ENCODE results near the gene THAP9.
"Not testable (repeated sequence)": the region's sequence is repeated elsewhere in the genome, so short reads cannot be mapped to it uniquely, and the experiment has no call there.

The THAP9 gene

DNA sequence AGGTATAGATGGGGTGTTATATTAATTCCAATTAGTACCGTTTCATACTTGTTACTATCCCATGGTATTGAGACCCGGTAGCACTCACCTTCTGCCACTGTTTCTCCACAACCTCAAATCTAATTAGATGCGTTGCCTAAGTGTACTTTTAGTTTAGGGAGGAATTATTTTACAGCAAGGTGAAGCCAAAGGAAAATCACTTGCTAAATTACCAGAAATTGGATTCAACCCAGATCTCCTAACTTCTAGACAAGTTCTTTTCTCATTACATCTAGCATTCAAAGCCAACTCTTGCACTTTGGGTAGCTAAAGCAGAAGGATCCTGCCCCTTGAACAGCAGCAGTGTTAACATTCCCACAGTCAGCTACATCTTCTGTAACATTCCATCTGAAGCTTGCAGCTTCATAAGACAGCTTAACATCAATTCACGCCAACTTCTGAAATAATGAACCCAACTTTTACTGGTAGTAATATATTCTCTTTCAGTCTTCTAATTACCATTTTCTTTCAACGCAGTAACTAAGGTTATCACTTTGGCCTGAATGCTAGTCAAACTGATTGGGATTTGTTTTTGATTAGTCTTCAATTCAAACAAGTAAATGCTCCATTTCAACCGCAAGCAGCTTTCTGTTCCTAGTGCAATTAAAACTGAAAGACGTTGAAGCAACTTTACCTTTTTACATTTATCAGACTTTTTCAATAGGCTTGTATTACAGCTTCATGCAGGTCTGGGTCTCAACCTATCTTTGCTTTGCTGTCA, 8.6 kb upstream of the THAP9 start:
- in situ Hi-C loops (cut with MboI; ENCODE audit: low sequenced_read_pairs): no loop called here

DNA sequence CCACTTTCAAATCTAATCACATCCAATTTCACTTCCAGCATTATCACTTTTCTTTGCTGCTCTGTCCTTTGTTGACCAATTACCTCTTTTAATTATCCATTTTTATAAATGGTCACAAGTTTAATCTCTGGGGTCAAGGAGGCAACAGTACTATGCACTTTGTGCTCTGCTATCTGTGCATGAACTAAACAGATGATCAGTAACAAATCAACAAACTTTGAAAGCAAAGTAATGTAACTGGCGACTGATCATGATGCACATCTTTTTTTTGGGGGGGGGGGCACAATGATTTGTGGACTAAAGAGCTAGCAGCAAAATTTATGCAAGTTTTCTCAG, 8.1 kb upstream of the THAP9 start:
- in situ Hi-C loops (cut with MboI; ENCODE audit: low sequenced_read_pairs): no loop called here

DNA sequence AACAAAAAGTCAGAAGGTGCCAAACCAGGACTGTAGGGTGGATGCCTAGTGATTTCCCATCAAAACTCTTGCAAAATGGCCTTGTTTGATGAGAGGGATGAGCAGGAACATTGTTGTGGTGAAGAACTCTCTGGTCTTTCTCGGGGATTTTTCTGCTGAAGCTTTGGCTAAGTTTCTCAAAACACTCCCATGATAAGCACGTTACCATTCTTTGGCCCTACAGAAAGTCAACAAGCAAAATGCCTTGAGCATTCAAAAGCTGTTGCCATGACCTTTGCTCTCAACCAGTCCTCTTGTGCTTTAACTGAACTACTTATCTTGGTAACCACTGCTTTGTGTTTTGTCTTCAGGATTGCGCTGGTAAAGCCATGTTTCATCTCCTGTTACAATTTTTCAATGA, 6.6 kb upstream of the THAP9 start:
- in situ Hi-C loops (cut with MboI; ENCODE audit: low sequenced_read_pairs): no loop called here

DNA sequence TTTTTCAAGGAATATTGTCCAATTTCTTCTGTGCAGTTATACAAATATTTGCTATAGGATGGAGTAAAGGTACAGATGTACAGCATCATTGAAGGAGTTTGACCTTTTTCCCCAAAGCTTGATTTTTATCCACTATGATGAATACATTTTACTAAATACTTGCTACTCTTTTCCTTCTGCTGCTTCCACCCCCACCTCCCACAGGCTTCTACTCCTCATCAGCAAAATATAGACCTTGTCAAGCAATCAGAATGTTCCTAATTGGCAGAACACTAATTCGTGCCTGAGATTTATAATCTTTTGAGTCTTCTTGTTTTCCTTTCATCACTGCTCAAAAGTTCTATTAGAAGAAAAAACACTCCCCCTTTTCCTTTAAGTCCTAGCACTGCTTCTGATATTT, 3.8 kb upstream of the THAP9 start:
- in situ Hi-C loops (cut with MboI; ENCODE audit: low sequenced_read_pairs): no loop called here

DNA sequence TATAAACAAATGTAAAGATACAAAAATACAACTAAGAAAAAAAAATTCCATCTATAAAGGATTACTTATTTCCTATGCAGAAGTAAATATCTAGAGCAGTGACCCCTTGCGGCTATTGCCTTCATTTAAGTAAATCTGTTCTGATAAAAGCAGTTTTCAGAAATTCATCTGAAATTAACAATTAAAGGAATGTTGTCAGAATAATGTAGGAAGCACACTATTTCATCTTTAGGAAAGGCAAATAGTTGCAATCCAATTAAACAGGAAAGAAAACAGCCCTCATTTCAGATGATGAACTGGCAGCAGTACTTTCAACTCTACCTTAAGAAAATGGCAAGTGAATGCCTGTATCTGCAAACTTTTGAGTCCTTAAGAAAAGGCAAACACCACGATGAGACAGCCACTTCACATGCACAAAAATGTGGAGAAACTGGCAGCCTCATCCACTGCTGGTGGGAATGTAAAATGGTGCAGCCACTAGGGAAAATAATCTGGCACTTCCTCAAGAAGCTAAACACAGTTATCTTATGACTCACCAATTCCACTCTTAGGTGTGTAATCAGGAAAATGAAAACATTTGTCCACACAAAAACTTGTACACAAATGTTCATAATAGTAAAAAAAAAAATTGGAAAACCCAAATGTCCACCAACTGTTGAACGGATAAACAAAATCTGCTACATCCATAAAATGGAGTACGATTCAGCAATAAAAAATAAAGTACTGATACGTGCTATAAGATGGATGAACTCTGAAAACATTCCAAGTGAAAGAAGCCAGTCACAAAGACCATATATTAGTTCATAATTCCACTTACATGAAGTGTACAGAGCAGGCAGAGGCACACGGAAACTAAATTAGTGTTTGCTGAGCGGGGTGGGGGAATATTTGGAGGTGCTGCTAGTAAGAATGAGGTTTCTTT, 2.0 kb upstream of the THAP9 start:
- in situ Hi-C loops (cut with MboI; ENCODE audit: low sequenced_read_pairs): no loop called here

DNA sequence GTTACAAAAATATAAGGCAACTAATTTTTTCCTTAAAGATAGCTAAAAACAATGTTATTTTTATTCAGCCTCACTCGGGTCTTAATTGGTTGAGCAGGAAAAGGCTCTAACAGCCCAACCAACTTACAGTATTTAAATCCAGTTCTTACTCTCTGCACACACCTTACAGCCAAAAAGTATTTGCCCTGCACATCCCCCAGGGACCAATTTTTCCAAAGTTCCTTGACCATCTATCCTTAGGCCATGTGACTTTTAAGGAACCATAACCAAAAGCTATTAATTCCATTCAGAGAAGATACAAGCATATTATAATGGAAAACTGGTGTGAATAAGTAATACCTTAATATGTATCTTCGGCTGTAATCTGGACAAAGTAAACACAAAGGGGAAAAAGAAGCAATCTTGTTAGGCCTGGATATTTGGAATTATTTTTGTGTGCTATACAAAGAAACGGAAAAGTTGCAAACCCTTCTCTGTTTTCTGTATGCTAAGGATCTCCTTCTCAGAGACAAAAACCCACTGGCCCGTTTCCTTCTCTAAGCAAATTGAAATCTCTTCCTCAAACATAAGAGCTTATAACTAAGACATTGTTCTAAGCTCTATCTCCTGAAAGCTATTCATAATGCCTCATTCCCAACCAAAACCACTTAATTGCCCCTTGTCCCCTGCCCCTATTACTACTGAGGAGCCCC, 1.0 kb upstream of the THAP9 start:
- in situ Hi-C loops (cut with MboI; ENCODE audit: low sequenced_read_pairs): no loop called here

DNA sequence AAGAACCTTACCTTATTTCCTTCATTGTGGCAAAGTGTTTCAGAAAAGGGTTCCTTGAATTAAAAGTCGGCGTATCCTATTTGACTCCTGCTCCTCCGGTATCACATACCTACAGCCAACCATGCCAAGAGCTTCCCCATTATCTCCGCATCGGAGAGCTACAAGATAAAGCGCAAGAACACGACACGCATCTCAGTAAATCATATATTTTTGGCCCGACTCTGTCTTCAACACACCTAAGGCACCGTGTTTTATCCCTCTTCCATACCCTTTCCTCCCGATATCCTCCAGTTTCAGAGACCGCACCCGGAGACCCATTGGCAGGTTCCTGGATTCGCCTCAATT, 497 bp upstream of the THAP9 start:
- in situ Hi-C loops (cut with MboI; ENCODE audit: low sequenced_read_pairs): no loop called here

GRCh38 chr4:82901183-82901718, 716 bp downstream of the THAP9 start:
- in situ Hi-C loops (cut with MboI; ENCODE audit: low sequenced_read_pairs): no loop called here

- in situ Hi-C loops (cut with MboI; ENCODE audit: low sequenced_read_pairs): no loop called here
Observed at GRCh38 chr4:82903737-82904136, 3.2 kb downstream of the THAP9 start.

DNA sequence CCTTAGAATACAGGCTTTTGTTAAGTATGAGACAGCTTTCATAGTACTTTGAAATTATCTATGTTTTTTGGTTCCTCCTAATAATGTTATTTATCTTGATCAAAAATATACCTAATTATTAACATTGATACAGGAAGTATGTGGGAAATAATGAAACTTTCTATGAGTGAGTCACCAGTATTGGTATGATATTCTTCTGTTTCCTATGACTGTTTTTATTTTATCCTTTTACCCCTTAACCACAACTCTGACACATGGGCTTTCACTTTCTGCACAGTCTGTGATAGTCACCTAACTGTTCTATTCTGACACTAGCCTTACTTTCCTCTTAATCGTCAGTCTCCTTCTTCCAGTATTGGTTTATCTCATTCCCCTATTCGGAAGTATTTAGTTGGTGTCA, 4.7 kb downstream of the THAP9 start:
- in situ Hi-C loops (cut with MboI; ENCODE audit: low sequenced_read_pairs): no loop called here

GRCh38 chr4:82906469-82906868, 5.9 kb downstream of the THAP9 start:
- in situ Hi-C loops (cut with MboI; ENCODE audit: low sequenced_read_pairs): no loop called here

DNA sequence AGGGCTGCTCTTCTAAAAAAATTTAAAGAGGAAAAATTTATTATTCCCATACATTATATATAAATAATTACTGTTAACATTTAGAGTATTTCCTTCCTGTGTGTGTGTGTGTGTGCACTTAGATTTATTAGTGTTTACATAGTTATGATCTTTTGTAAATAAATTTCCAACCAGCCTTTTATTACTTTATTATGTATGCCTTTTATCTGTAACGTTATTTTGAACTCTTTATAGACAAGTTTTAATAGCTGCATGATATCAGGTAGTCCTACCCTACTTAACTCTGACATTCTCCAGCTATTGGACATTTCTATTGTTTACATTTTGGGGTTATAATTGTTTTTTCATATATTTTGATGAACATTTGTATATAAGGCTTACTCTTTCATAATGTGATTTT, 8.8 kb downstream of the THAP9 start:
- in situ Hi-C loops (cut with MboI; ENCODE audit: low sequenced_read_pairs): no loop called here

- in situ Hi-C loops (cut with MboI; ENCODE audit: low sequenced_read_pairs): no loop called here
Observed at GRCh38 chr4:82913305-82913704, 12.8 kb downstream of the THAP9 start.

GRCh38 chr4:82913968-82914367, 13.4 kb downstream of the THAP9 start:
- in situ Hi-C loops (cut with MboI; ENCODE audit: low sequenced_read_pairs): not testable (repeated sequence)

- in situ Hi-C loops (cut with MboI; ENCODE audit: low sequenced_read_pairs): no loop called here
Observed at GRCh38 chr4:82918091-82918490, 17.6 kb downstream of the THAP9 start.

DNA sequence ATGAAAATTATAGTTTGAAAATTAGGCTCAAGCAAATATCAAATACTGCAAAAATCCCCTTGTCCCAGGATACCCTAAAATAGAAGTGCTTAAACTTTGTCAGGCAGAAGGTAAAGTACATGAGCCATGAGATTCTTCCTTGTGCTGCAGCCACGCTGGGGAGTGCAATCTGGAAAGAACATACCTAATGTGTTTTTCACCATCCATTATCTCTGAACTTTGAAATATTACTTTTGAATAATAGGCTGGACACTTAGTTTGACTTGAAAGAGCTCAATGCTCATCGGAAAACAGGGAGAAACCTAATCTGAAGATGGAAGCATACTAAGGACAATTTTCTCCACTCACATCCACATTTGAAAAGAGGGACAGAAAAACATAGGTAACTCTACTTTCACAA, 18.9 kb downstream of the THAP9 start:
- in situ Hi-C loops (cut with MboI; ENCODE audit: low sequenced_read_pairs): no loop called here

DNA sequence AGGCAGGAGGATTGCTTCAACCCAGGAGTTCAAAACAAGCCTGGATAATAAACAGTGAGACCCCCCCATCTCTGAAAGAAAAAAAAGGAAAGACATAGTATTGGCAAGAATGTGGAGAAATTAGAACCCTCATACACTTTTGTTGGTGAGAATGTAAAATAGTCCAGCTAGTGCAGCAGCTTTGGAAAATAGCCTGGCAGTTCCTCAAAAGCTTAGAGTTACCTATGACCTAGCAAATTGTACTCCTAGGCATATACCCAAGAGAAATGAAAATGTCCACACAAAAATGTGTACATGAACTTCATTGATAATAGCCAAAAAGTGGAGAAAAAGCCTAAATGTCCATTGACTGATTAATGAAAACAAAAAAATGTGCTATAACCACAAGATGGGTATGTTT, 21.3 kb downstream of the THAP9 start:
- in situ Hi-C loops (cut with MboI; ENCODE audit: low sequenced_read_pairs): no loop called here

DNA sequence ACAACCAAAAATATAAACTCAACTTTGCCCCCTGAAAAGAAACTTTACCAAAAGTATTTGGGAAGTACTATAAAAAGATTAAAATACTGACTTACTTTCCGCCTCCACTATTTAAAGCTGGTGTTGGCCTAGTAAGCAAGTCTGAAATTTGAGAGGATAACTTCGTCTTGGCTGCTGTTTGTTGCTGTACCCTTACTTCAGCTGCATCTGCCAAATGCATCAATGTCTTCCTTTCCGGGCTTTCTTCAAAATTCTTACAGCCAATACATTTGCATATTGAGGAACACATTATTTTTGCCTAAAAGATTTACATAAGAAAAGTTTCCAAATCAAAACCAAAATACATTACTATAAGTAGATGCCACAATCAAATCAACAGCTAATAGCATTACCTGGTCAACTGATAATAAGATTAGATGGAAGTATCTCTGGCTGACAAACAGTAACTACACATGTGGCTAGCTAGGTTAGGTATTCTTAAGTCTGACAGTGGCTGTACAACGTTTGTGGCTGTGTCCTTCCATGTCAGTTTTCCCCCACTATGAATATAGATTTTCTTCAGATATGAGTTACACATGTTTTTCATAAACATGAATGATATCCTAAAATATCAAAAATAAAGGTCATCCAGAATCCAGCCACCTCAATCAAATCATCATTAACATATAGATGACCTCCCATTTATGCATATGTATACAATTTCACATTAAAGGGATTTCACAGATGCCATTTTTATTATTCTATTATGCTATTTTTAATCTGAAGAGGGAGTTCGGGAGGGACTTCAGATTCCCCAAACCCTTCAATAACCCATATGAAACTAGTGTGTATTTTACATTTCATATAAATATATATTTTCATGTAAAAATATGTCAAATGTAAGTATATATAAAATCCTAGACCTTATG, 30.6 kb downstream of the THAP9 start:
- in situ Hi-C loops (cut with MboI; ENCODE audit: low sequenced_read_pairs): no loop called here

DNA sequence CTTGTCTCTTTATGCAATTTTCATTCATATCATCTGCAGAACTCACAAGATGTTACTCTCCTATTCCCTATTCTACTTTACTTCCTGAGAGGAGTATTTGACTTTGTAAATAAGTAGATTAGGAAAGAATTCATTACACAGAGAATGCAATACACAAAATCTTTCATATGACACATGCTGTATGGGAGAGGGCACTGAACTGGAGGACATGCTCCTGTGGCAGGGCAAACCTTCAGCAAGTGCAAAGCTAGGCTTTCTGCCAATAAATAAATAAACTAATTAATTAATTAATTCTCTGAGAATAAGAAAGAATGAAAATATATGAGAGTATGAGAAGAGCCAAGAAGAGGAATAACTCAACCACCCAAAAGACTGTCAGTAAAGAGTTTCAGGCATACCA, 33.9 kb downstream of the THAP9 start:
- in situ Hi-C loops (cut with MboI; ENCODE audit: low sequenced_read_pairs): no loop called here

GRCh38 chr4:82939414-82939813, 38.9 kb downstream of the THAP9 start:
- in situ Hi-C loops (cut with MboI; ENCODE audit: low sequenced_read_pairs): no loop called here

DNA sequence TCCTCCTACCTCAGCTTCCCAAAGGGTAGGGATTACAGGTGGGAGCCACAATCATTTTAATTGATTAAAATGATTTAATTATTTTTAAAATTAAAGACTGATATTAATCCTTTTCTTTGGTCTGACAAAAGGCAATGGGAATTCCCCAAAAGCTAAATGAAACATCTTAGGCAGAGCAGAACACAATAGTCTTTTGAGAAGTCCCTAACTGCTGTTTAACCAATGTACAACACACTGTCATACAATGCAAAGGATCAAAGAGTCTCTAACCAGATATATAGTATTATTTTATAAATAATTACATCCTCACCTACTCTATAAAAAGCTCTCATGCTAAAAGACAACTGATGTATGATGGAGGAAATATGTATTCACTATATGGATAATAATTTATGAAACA, 47.0 kb downstream of the THAP9 start:
- in situ Hi-C loops (cut with MboI; ENCODE audit: low sequenced_read_pairs): no loop called here
